Nephron progenitor cell (in vitro differentiated cells): ENCODE measurements around the gene PSMD7.
A peak's percentile ranks its signal among the peaks of the same experiment; 100 is the strongest.

Experiments used
- DNase-seq: peaks from one replicate; pipeline ENCODE4 v3.0.0; 2021
- H3K27ac Mint-ChIP-seq: 2 replicates; pipeline ENCODE4 v1.8.0; 2021; ENCODE audit warnings: mild to moderate bottlenecking, moderate library complexity, mixed read lengths
- H3K27me3 Mint-ChIP-seq: 2 replicates; pipeline ENCODE4 v1.8.0; 2021; ENCODE audit warnings: mild to moderate bottlenecking, low read depth, mixed read lengths; ENCODE audit not compliant: poor library complexity
- H3K36me3 Mint-ChIP-seq: 2 replicates; pipeline ENCODE4 v1.8.0; 2021; ENCODE audit warnings: low read depth, mixed read lengths
- H3K4me1 Mint-ChIP-seq: 2 replicates; pipeline ENCODE4 v1.8.0; 2021; ENCODE audit warnings: mixed read lengths
- H3K4me3 Mint-ChIP-seq: 2 replicates; pipeline ENCODE4 v1.8.0; 2021; ENCODE audit warnings: mild to moderate bottlenecking, moderate library complexity, mixed read lengths
- H3K9me3 Mint-ChIP-seq: 2 replicates; pipeline ENCODE4 v1.8.0; 2021; ENCODE audit warnings: mild to moderate bottlenecking, moderate library complexity, mixed read lengths
- TF ChIP-seq, protein P1 (sequence below): fragments of 200-600 bp; sonication (generic); IDR thresholded peaks from 2 replicates; pipeline ENCODE4 v1.5.0; 2021; ENCODE audit warnings: antibody characterized with exemption

PSMD7 gene

DNA sequence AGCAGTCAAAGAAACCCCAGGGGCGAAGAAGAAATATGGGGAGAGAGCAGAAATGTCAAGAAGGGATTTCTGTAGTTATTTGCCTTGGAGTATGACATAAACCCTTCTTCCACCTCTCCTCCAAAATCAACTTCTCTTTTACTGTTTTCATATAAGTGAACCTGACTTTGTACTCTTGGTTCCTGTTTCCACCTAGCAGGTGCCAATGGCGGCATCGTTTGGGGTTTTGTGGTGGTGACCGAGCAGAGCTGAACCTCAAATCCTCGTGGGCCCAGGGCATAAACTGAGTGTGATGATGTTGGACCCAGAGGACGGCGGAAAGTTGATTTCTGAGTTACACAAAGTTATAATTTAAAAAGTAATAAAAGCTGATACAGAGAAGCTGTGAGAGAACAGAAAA lies 39.6 kb upstream of the PSMD7 start:
- no peak for DNase-seq
- H3K27ac Mint-ChIP-seq: no peak overlapping the region
- H3K4me3 Mint-ChIP-seq: no peak overlapping the region

DNA sequence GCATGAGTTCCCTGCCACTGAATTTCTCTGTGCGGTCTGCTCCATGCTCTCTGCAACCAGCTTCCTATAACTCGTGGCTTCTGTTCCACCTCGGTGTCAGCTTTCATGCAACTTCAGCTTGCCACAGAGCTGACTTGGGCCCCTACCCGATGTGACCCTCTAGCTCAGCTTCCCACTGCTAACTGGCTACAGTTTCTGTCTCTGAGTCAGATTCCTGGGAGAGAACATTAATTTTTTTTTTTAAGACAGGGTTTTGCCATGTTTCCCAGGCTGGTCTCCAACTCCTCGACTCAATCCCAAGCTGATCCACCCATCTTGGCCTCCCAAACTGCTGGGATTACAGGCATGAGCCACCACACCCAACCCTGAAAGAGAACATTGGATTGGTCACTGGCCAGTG lies 35.5 kb upstream of the PSMD7 start:
- H3K36me3 Mint-ChIP-seq: no peaks in the 10 kb centered on the region
- no peaks in the 10 kb centered on the region for H3K9me3 Mint-ChIP-seq
- peaks cover 5% of the 10 kb centered on the region for H3K27me3 Mint-ChIP-seq
- H3K27ac Mint-ChIP-seq: peak overlapping the region; percentile 56
- peak; percentile 4 for DNase-seq
- H3K4me3 Mint-ChIP-seq: no peak overlapping the region
- H3K4me1 Mint-ChIP-seq: peaks cover 8% of the 10 kb centered on the region
- TF ChIP-seq, protein P1, sequence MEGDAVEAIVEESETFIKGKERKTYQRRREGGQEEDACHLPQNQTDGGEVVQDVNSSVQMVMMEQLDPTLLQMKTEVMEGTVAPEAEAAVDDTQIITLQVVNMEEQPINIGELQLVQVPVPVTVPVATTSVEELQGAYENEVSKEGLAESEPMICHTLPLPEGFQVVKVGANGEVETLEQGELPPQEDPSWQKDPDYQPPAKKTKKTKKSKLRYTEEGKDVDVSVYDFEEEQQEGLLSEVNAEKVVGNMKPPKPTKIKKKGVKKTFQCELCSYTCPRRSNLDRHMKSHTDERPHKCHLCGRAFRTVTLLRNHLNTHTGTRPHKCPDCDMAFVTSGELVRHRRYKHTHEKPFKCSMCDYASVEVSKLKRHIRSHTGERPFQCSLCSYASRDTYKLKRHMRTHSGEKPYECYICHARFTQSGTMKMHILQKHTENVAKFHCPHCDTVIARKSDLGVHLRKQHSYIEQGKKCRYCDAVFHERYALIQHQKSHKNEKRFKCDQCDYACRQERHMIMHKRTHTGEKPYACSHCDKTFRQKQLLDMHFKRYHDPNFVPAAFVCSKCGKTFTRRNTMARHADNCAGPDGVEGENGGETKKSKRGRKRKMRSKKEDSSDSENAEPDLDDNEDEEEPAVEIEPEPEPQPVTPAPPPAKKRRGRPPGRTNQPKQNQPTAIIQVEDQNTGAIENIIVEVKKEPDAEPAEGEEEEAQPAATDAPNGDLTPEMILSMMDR: no peak

More for the DNA sequence above, 39.6 kb upstream of the PSMD7 start:
- peaks cover 8% of the 10 kb centered on the region for H3K4me1 Mint-ChIP-seq
- no peaks in the 10 kb centered on the region for H3K36me3 Mint-ChIP-seq
- no peaks in the 10 kb centered on the region for H3K9me3 Mint-ChIP-seq
- TF ChIP-seq, protein P1: no peak
- no peaks in the 10 kb centered on the region for H3K27me3 Mint-ChIP-seq

DNA sequence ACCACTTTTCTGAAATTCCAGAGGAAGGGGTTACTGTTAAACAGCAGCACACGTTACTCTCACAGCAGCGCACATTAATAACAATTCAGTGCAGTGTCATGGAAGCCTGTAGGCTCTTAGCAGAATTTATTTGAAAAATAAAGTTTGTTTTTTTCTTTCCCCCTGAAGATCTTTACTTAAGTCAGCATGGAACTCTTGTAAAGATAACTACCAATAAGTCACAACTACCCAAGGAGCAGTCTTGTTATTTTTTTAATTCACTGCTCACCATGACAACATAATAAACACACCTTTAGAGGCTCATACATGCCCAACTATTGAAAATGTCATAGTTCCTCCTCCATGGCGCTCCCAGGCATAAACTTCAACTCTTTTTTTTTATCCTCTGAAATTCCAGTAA lies 31.8 kb upstream of the PSMD7 start:
- Mint-ChIP-seq H3K4me1 (peaks cover 31% of the 10 kb centered on the region), H3K4me3 (no peak overlapping the region), H3K36me3 (no peaks in the 10 kb centered on the region), H3K9me3 (peaks cover under 1% of the 10 kb centered on the region), H3K27ac (peak overlapping the region; percentile 9), H3K27me3 (peaks cover 5% of the 10 kb centered on the region)
- TF ChIP-seq, protein P1: no peak
- DNase-seq: no peak

DNA sequence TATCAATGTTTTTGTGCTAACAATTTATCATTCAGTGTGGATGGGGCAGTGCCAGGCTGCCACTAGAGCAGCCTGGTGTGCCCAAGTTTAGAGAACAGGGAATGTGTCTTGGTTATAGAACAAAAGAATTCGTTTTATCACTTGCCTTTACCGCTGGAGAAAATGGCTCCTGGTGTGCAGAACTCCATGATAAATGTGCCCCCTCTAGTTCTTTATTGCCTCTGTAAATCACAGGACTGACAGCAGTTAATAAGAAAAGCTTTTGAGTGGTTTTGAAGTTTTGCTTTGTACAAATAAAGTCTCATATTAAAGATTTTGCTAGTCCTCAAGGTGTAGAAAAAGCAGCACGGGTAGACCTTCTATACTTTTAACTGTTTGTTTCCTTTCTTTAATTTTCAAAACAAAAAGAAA lies 28.2 kb upstream of the PSMD7 start:
- H3K27ac Mint-ChIP-seq: no peak overlapping the region
- TF ChIP-seq, protein P1: no peak
- H3K4me3 Mint-ChIP-seq: no peak overlapping the region
- H3K27me3 Mint-ChIP-seq: peaks cover 5% of the 10 kb centered on the region
- H3K36me3 Mint-ChIP-seq: no peaks in the 10 kb centered on the region
- H3K9me3 Mint-ChIP-seq: peaks cover 11% of the 10 kb centered on the region
- no peak for DNase-seq
- H3K4me1 Mint-ChIP-seq: peaks cover 23% of the 10 kb centered on the region

DNA sequence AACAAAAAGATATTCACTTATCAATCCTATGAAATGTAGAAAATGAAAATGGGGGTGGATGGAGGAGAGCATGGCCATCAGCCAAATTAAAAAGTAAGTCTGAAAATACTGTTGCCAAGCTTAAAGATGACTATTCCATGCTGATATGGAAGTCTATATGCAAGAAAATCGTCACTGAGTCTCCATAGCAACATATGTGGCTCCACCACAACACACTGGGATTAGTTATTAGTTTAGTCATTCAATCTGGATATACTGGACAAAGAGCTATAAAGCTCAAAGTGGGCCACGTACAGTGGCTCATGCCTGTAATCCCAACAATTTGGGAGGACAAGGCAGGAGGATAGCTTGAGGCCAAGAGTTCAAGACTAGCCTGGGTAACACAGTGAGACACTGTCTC lies 24.7 kb upstream of the PSMD7 start:
- Mint-ChIP-seq H3K36me3 (no peaks in the 10 kb centered on the region), H3K27me3 (no peaks in the 10 kb centered on the region), H3K4me3 (no peak overlapping the region), H3K4me1 (peaks cover 23% of the 10 kb centered on the region), H3K9me3 (peaks cover 11% of the 10 kb centered on the region), H3K27ac (no peak overlapping the region)
- no peak for DNase-seq
- TF ChIP-seq, protein P1: no peak

DNA sequence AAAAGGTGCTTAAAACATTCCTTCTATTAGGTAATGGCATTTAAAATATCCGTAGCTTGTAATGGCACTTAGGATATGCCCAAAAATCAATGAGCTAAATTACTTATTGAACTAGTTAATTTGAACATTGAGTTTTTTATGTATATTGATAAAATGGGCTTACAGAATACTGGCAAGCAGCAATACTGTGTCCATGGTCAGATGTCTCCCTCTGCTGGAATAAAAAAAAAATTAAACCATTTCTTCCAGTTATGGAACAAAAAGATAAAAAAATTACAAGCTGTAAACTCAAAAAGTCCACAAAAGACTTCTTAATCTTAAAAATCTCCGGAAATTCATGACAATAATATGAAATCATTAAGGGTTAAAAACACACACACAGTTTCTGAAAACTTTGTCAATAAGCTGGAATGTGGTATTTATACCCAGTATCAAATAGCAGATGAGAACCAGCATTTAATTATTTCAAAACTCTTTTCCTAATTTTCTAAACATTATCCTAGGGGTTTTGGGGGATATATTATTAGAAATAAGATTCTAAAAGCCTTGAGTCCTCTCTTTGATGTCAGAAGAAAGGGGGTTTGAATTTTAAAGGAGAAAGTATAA lies 21.5 kb upstream of the PSMD7 start:
- TF ChIP-seq, protein P1: peak; percentile 50
- H3K9me3 Mint-ChIP-seq: peaks cover 14% of the 10 kb centered on the region
- DNase-seq: no peak
- no peak overlapping the region for H3K4me3 Mint-ChIP-seq
- H3K27ac Mint-ChIP-seq: no peak overlapping the region
- no peaks in the 10 kb centered on the region for H3K27me3 Mint-ChIP-seq
- peaks cover 5% of the 10 kb centered on the region for H3K36me3 Mint-ChIP-seq
- H3K4me1 Mint-ChIP-seq: no peaks in the 10 kb centered on the region
